ENCODE measurements around the gene LRRC45. TPM values are rescaled to one million over a fixed set of nuclear protein-coding genes. Genes with fewer than 3 reads are reported as not detected.

Gene LRRC45
- total and polyA plus RNA-seq, 8 donors, result 12.0 to 23.2 (median 17.6) TPM

GRCh38 chr17:81994593-81995462, 28.3 kb upstream of the LRRC45 start:
- Histone ChIP-seq H3K27me3 (no peaks in the 10 kb centered on the region), H3K4me3 (no peak overlapping the region), H3K36me3 (peaks cover 0 to 33% of the 10 kb centered on the region in 2 donors), H3K4me1 (peaks cover 18 to 32% of the 10 kb centered on the region in 2 donors), H3K27ac (no peak overlapping the region), H3K9me3 (no peaks in the 10 kb centered on the region)
- ATAC-seq (peak; percentile 42), DNase-seq (peak in 2 of 4 donors; percentile 75 to 79)
- no peak for TF ChIP-seq CTCF (IDR thresholded peaks at IDR 0.05)
- intact Hi-C loops (cut with DNase I), result no loop called here

GRCh38 chr17:81995463-81996231, 27.5 kb upstream of the LRRC45 start:
- Histone ChIP-seq H3K9me3 (no peaks in the 10 kb centered on the region), H3K4me1 (peaks cover 18 to 30% of the 10 kb centered on the region in 2 donors), H3K4me3 (no peak overlapping the region), H3K27me3 (no peaks in the 10 kb centered on the region), H3K36me3 (peaks cover 0 to 33% of the 10 kb centered on the region in 2 donors), H3K27ac (no peak overlapping the region)
- TF ChIP-seq CTCF (IDR thresholded peaks at IDR 0.05), result no peak
- ATAC-seq (no peak), DNase-seq (peak in 1 of 4 donors; percentile 68)
- intact Hi-C loops (cut with DNase I), result no loop called here

- H3K27me3 ChIP-seq, result no peaks in the 10 kb centered on the region
- intact Hi-C loops (cut with DNase I), result no loop called here
- H3K4me1 ChIP-seq, result peaks cover 15 to 24% of the 10 kb centered on the region in 2 donors
- ATAC-seq, result no peak
- no peak overlapping the region for H3K27ac ChIP-seq
- no peaks in the 10 kb centered on the region for H3K9me3 ChIP-seq
- peak in 1 of 4 donors; percentile 67 for DNase-seq
- H3K36me3 ChIP-seq, result peaks cover 0 to 33% of the 10 kb centered on the region in 2 donors
- TF ChIP-seq CTCF (IDR thresholded peaks at IDR 0.05), result no peak
- H3K4me3 ChIP-seq, result no peak overlapping the region
Measured at GRCh38 chr17:81996232-81996756, 26.8 kb upstream of the LRRC45 start.

- no peak overlapping the region for H3K4me3 ChIP-seq
- intact Hi-C loops (cut with DNase I), result no loop called here
- peaks cover 0 to 33% of the 10 kb centered on the region in 2 donors for H3K36me3 ChIP-seq
- no peaks in the 10 kb centered on the region for H3K27me3 ChIP-seq
- no peaks in the 10 kb centered on the region for H3K9me3 ChIP-seq
- TF ChIP-seq CTCF (IDR thresholded peaks at IDR 0.05), result no peak
- H3K4me1 ChIP-seq, result peaks cover 10 to 18% of the 10 kb centered on the region in 2 donors
- DNase-seq (no peak), ATAC-seq (no peak)
- no peak overlapping the region for H3K27ac ChIP-seq
Measured at GRCh38 chr17:81996757-81997441, 26.2 kb upstream of the LRRC45 start.
